Endothelial cell (in vitro differentiated cells): Measurements from ENCODE around the gene MED13L. TPM values are rescaled to one million over a fixed set of nuclear protein-coding genes. Genes with fewer than 3 reads are reported as not detected.

Experiments used
- DNase-seq: peaks from one replicate; pipeline ENCODE4 v3.0.0; 2021; ENCODE audit warnings: low spot score
- H3K27ac Mint-ChIP-seq: one replicate; pipeline ENCODE4 v1.8.0; 2021; ENCODE audit warnings: mixed read lengths, inconsistent platforms; ENCODE audit not compliant: unreplicated experiment
- H3K27me3 Mint-ChIP-seq: one replicate; pipeline ENCODE4 v1.8.0; 2021; ENCODE audit warnings: mild to moderate bottlenecking, moderate library complexity, mixed read lengths, inconsistent platforms; ENCODE audit not compliant: unreplicated experiment
- H3K36me3 Mint-ChIP-seq: one replicate; pipeline ENCODE4 v1.8.0; 2021; ENCODE audit warnings: mild to moderate bottlenecking, low read depth, mixed read lengths, inconsistent platforms; ENCODE audit not compliant: unreplicated experiment
- H3K4me1 Mint-ChIP-seq: one replicate; pipeline ENCODE4 v1.8.0; 2021; ENCODE audit warnings: mild to moderate bottlenecking, mixed read lengths, inconsistent platforms; ENCODE audit not compliant: unreplicated experiment
- H3K4me3 Mint-ChIP-seq: one replicate; pipeline ENCODE4 v1.8.0; 2021; ENCODE audit warnings: mild to moderate bottlenecking, mixed read lengths, inconsistent platforms; ENCODE audit not compliant: unreplicated experiment
- H3K9me3 Mint-ChIP-seq: one replicate; pipeline ENCODE4 v1.8.0; 2021; ENCODE audit warnings: mixed read lengths, inconsistent platforms; ENCODE audit not compliant: unreplicated experiment
- total RNA-seq: library from RNA; stranded (reverse); fragmentation: NEBNext Ultra II Directional; extraction: Animal tissue kit (Norgen Biotek cat#: 25700); gene quantifications from one replicate; pipeline ENCODE4 v1.2.1, GENCODE V29; 2021; ENCODE audit not compliant: unreplicated experiment
- TF ChIP-seq, protein P1 (sequence below): fragments of 200-600 bp; sonication (generic); IDR thresholded peaks from one replicate; pipeline ENCODE4 v1.5.0; 2021; ENCODE audit warnings: antibody characterized with exemption; ENCODE audit not compliant: unreplicated experiment

MED13L gene
- total RNA-seq, 1 donor from 2014 or later = 97.0 TPM

DNA sequence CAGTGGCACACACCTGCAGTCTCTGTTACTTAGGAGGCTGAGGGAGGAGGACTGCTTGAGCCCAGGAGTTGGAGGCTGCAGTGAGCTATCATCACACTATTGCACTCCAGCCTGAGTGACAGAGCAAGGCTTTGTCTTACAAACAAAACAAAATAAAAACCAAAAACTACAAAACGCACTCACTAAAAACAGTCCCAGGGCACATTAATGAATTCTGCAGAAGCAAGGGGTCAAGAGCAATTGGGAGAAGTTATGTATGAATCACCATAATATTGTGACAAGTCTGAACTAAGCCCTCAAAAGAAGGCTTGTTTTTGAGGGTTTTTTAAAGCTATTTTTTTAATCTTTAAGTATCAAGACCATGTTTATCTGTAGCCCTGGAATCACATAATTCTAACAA is 201.1 kb downstream of the MED13L start:
- Mint-ChIP-seq H3K4me1 (peaks cover 17% of the 10 kb centered on the region), H3K9me3 (no peaks in the 10 kb centered on the region), H3K27me3 (no peaks in the 10 kb centered on the region), H3K36me3 (no peaks in the 10 kb centered on the region), H3K27ac (no peak overlapping the region), H3K4me3 (no peak overlapping the region)
- TF ChIP-seq, protein P1, sequence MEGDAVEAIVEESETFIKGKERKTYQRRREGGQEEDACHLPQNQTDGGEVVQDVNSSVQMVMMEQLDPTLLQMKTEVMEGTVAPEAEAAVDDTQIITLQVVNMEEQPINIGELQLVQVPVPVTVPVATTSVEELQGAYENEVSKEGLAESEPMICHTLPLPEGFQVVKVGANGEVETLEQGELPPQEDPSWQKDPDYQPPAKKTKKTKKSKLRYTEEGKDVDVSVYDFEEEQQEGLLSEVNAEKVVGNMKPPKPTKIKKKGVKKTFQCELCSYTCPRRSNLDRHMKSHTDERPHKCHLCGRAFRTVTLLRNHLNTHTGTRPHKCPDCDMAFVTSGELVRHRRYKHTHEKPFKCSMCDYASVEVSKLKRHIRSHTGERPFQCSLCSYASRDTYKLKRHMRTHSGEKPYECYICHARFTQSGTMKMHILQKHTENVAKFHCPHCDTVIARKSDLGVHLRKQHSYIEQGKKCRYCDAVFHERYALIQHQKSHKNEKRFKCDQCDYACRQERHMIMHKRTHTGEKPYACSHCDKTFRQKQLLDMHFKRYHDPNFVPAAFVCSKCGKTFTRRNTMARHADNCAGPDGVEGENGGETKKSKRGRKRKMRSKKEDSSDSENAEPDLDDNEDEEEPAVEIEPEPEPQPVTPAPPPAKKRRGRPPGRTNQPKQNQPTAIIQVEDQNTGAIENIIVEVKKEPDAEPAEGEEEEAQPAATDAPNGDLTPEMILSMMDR = no peak
- DNase-seq = no peak

DNA sequence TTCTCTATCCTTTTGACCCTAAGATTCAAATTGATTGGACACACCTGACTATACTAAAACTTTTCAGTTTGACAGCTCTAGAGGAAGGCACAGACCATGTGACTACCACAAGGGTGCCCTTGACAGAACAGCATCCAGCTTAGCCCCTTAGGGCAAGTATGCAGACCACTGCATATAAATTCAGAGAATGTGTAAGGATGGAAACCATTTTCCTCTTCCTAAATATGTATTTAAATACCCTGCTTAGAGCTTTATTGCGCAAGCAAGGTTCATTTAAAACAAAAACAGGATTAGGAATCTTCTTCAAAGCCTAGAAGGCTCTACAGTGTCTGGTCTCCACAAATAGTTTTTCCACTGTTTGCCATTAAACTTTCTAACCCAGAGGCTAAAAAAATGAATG is 202.8 kb downstream of the MED13L start:
- Mint-ChIP-seq H3K36me3 (no peaks in the 10 kb centered on the region), H3K27ac (peak overlapping the region; percentile 7), H3K4me3 (no peak overlapping the region), H3K4me1 (peaks cover 17% of the 10 kb centered on the region), H3K27me3 (no peaks in the 10 kb centered on the region), H3K9me3 (no peaks in the 10 kb centered on the region)
- no peak for DNase-seq
- TF ChIP-seq, protein P1 = no peak

DNA sequence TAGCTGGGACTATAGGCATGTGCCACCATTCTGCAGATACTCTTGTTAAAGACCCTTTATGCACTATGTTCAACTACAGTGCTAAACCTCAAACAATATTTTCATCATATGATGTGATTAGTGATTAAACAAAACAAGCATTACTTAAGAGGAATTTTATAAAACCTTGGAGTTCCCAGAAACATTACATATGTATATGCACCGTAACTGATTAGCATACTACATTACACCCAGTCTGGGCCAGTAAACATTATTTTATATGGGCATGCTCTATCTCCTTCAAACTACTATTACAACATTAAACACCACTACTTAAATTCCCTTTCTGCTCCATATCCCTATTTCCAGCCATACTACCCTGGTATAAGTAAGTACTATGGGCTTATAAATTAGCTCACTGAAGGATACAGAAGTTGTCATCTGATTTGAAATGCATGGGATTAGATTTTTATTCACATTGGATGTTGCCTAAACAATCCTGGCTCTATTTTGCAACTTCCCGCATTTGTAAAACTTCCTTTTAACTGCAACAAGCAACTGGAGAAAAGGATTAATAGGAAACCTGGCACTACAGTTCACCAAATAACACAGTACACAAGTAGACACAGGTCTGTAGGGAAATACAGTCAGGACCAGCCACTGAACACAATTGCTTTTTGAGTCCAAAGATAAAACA is 205.8 kb downstream of the MED13L start:
- Mint-ChIP-seq H3K27me3 (no peaks in the 10 kb centered on the region), H3K4me1 (peaks cover 36% of the 10 kb centered on the region), H3K9me3 (no peaks in the 10 kb centered on the region), H3K27ac (peak overlapping the region; percentile 41), H3K36me3 (no peaks in the 10 kb centered on the region), H3K4me3 (no peak overlapping the region)
- no peak for DNase-seq
- TF ChIP-seq, protein P1 = no peak

DNA sequence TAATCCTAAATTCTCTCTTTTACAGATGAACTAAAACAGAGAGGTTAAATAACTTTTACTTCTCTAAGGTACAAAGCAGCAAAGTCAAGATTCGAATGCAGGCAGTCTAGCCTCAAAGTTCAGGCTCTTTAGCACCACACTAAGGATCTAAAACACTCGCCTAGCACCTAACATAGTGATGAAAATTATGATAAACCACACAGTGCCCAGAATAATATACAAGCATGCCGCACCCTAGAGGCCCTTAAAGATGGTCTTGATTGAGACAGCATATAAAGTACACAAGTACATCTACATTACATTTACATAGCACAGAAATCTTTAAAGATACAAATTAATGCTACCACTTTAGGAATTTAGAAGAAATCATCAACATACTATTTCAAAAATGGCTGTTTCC is 207.0 kb downstream of the MED13L start:
- no peak overlapping the region for H3K27ac Mint-ChIP-seq
- no peaks in the 10 kb centered on the region for H3K9me3 Mint-ChIP-seq
- no peaks in the 10 kb centered on the region for H3K36me3 Mint-ChIP-seq
- DNase-seq = no peak
- no peak overlapping the region for H3K4me3 Mint-ChIP-seq
- no peaks in the 10 kb centered on the region for H3K27me3 Mint-ChIP-seq
- TF ChIP-seq, protein P1 = no peak
- peaks cover 34% of the 10 kb centered on the region for H3K4me1 Mint-ChIP-seq

DNA sequence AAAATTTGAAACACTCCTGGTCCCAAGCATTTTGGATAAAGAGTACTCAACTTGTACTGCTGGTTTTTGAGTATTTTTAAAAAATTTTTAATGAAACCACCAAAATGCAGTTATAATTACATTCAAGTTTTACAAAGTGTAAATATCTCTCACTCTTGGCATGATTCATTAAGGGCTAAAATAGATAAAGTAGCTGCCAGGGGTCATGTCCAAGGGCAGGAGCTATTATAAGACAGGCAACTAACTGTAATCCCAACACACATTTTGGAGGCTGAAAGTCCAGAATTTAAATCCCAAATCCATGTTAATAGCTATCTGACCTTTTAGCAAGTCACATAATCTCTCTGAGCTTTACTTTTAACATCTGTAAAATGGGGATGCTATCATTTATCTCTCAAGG is 207.6 kb downstream of the MED13L start:
- no peak for DNase-seq
- H3K36me3 Mint-ChIP-seq = no peaks in the 10 kb centered on the region
- H3K27ac Mint-ChIP-seq = no peak overlapping the region
- no peaks in the 10 kb centered on the region for H3K9me3 Mint-ChIP-seq
- H3K4me1 Mint-ChIP-seq = peaks cover 29% of the 10 kb centered on the region
- no peak overlapping the region for H3K4me3 Mint-ChIP-seq
- TF ChIP-seq, protein P1 = no peak
- no peaks in the 10 kb centered on the region for H3K27me3 Mint-ChIP-seq
